Mesenchymal stem cell (in vitro differentiated cells and primary cell): ENCODE results near the gene HPN. TPM values are rescaled to one million over a fixed set of nuclear protein-coding genes. Genes with fewer than 3 reads are reported as not detected.
"Not testable (repeated sequence)": the region's sequence is repeated elsewhere in the genome, so short reads cannot be mapped to it uniquely, and the experiment has no call there.

Source experiments
- DNase-seq: peaks from one replicate; pipeline ENCODE4 v3.0.0-alpha.2; 2013
- H2AFZ ChIP-seq: one replicate; pipeline ENCODE4 v1.6.1; 2013; ENCODE audit warnings: low read depth, mild to moderate bottlenecking, control low read depth, inconsistent platforms, low read length, moderate library complexity
- H2AK5ac ChIP-seq: 2 replicates; pipeline ENCODE4 v1.6.1; 2013; ENCODE audit warnings: low read length, moderate library complexity, mild to moderate bottlenecking, inconsistent platforms; ENCODE audit not compliant: severe bottlenecking
- H2BK120ac ChIP-seq: one replicate; pipeline ENCODE4 v1.6.1; 2013; ENCODE audit warnings: low read depth, mild to moderate bottlenecking, inconsistent platforms, low read length, moderate library complexity
- H2BK12ac ChIP-seq, 2 experiments: one replicate each; pipeline ENCODE4 v1.6.1; 2013; ENCODE audit warnings: inconsistent platforms in 2 of 2, low read length in 2 of 2, mild to moderate bottlenecking in 2 of 2, moderate library complexity in 2 of 2, control low read depth in 1 of 2
- H2BK15ac ChIP-seq: one replicate; pipeline ENCODE4 v1.6.1; 2013; ENCODE audit warnings: mild to moderate bottlenecking, low read depth, inconsistent platforms; ENCODE audit not compliant: poor library complexity, severe bottlenecking
- H2BK5ac ChIP-seq: 2 replicates; pipeline ENCODE4 v1.6.1; 2013; ENCODE audit warnings: low read depth, mild to moderate bottlenecking, low read length, control low read depth, inconsistent platforms; ENCODE audit not compliant: poor library complexity, severe bottlenecking
- H3K14ac ChIP-seq, 2 experiments: one replicate each; pipeline ENCODE4 v1.6.1; 2013; ENCODE audit warnings: inconsistent platforms in 2 of 2, low read length in 2 of 2, control low read depth in 1 of 2, mild to moderate bottlenecking in 1 of 2, moderate library complexity in 1 of 2
- H3K18ac ChIP-seq, 2 experiments: one replicate each; pipeline ENCODE4 v1.6.1; 2013; ENCODE audit warnings: inconsistent platforms in 2 of 2, low read length in 2 of 2, control low read depth in 1 of 2, low read depth in 1 of 2, mild to moderate bottlenecking in 1 of 2
- H3K23ac ChIP-seq, 2 experiments: one replicate each; pipeline ENCODE4 v1.6.1; 2013; ENCODE audit warnings: inconsistent platforms in 2 of 2, low read length in 2 of 2, mild to moderate bottlenecking in 2 of 2, moderate library complexity in 2 of 2, control low read depth in 1 of 2
- H3K27ac ChIP-seq: 2 replicates; pipeline ENCODE4 v1.5.1; 2013; ENCODE audit warnings: mild to moderate bottlenecking, moderate library complexity, low read length, control low read depth, inconsistent platforms; ENCODE audit not compliant: poor library complexity, severe bottlenecking
- H3K27me3 ChIP-seq, 2 experiments: 2 replicates each; pipeline versions ENCODE4 v1.6.1 to v1.7.0; 2013; ENCODE audit warnings: low read length in 2 of 2, mild to moderate bottlenecking in 2 of 2, moderate library complexity in 2 of 2, control low read depth in 1 of 2, inconsistent platforms in 1 of 2; ENCODE audit not compliant: control insufficient read depth in 1 of 2, insufficient read depth in 1 of 2
- H3K36me3 ChIP-seq, 2 experiments: 2 replicates each; pipeline versions ENCODE4 v1.6.1 to v1.7.0; 2013; ENCODE audit warnings: low read length in 2 of 2, control low read depth in 1 of 2, inconsistent platforms in 1 of 2, low read depth in 1 of 2, mild to moderate bottlenecking in 1 of 2; ENCODE audit not compliant: insufficient read depth in 2 of 2, control insufficient read depth in 1 of 2
- H3K4ac ChIP-seq, 2 experiments: one replicate each; pipeline ENCODE4 v1.6.1; 2013; ENCODE audit warnings: inconsistent platforms in 2 of 2, low read length in 2 of 2, mild to moderate bottlenecking in 2 of 2, moderate library complexity in 2 of 2, control low read depth in 1 of 2, low read depth in 1 of 2
- H3K4me1 ChIP-seq: 2 replicates; pipeline ENCODE4 v1.6.1; 2013; ENCODE audit warnings: low read depth, low read length, control low read depth; ENCODE audit not compliant: control insufficient read depth, insufficient read depth
- H3K4me2 ChIP-seq: 2 replicates; pipeline ENCODE4 v1.6.1; 2013; ENCODE audit warnings: low read length, mild to moderate bottlenecking, inconsistent platforms; ENCODE audit not compliant: poor library complexity, severe bottlenecking
- H3K4me3 ChIP-seq, 2 experiments: 2 replicates each; pipeline versions ENCODE4 v1.5.1 to v1.7.0; 2013; ENCODE audit warnings: low read length in 2 of 2, mild to moderate bottlenecking in 2 of 2, control low read depth in 1 of 2, low read depth in 1 of 2; ENCODE audit not compliant: insufficient read depth in 1 of 2
- H3K79me1 ChIP-seq: replicated peaks from 2 replicates; pipeline ENCODE4 v1.6.1; 2013; ENCODE audit warnings: mild to moderate bottlenecking, control low read depth, low read length, inconsistent platforms; ENCODE audit not compliant: poor library complexity, severe bottlenecking
- H3K9ac ChIP-seq: 2 replicates; pipeline ENCODE4 v1.7.0; 2013; ENCODE audit warnings: mild to moderate bottlenecking, low read length, moderate library complexity
- H3K9me3 ChIP-seq: 2 replicates; pipeline ENCODE4 v1.7.0; 2013; ENCODE audit warnings: mild to moderate bottlenecking, low read length; ENCODE audit not compliant: control insufficient read depth
- H4K8ac ChIP-seq: one replicate; pipeline ENCODE4 v1.6.1; 2013; ENCODE audit warnings: inconsistent platforms, mild to moderate bottlenecking, low read length, moderate library complexity
- H4K91ac ChIP-seq: one replicate; pipeline ENCODE4 v1.6.1; 2013; ENCODE audit warnings: mild to moderate bottlenecking, low read length, inconsistent platforms
- WGBS: methylation state at CpG from one replicate; pipeline ENCODE4 v1.1.7; 2013; ENCODE audit warnings: mixed read lengths; 5-methylcytosine and 5-hydroxymethylcytosine counted together
- polyA plus RNA-seq, 2 experiments: library from polyadenylated mRNA; stranded (reverse); fragments of 200-250 nt; gene quantifications; one replicate each; pipeline ENCODE4 v1.2.3, GENCODE V29; 2013

Gene HPN
- polyA plus RNA-seq (2013, experiment 1 of 2), result 0.21 TPM
- 0.15 TPM for polyA plus RNA-seq (2013, experiment 2 of 2)

DNA sequence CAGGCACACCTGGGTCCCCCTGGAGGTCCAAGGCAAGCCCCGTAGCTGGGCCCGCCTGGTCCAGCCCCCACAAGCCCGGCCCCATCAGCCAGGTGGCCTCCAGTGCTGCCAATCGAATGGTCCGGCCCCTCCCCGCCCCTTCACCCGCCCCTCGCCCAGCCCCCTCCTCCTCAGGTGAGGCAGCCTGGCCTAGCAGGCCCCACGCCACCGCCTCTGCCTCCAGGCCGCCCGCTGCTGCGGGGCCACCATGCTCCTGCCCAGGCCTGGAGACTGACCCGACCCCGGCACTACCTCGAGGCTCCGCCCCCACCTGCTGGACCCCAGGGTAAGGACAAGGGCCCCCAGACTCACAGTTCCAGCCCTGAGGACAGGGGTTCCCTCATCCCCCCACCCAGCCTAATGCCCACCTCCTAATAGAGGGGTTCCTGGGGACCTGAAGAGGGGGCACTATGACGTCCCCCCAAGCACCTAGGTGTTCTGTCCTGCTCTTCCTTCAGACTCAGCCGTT, at the start of gene HPN:
Gene HPN, plus strand, starts transcription at position 174 of the 508 bp plus-strand sequence. CDS start 786 bp downstream, outside the sequence.
- H3K4ac ChIP-seq, result peak within 1 kb of the TSS; percentile 77 to 89
- H3K9me3 ChIP-seq, result no peaks in the 10 kb centered on the region
- peak within 1 kb of the TSS; percentile 71 for H2BK120ac ChIP-seq
- DNase-seq, result no peak
- peak within 1 kb of the TSS in 1 of 2 experiments; percentile 49 for H3K4me3 ChIP-seq
- H3K4me2 ChIP-seq, result peak within 1 kb of the TSS; percentile 47
- H3K4me1 ChIP-seq, result peaks cover 33% of the 10 kb centered on the region
- no peak within 1 kb of the TSS for H3K23ac ChIP-seq
- no peak within 1 kb of the TSS for H3K27ac ChIP-seq
- H3K18ac ChIP-seq, result peak within 1 kb of the TSS; percentile 91 to 92
- peak within 1 kb of the TSS; percentile 26 for H2AK5ac ChIP-seq
- WGBS, result 39% methylated on average over 18 of the region's 19 CpGs
- no peak within 1 kb of the TSS for H2BK5ac ChIP-seq
- H2AFZ ChIP-seq, result peak within 1 kb of the TSS; percentile 46
- peak within 1 kb of the TSS; percentile 89 for H4K8ac ChIP-seq
- peak within 1 kb of the TSS; percentile 17 for H3K9ac ChIP-seq
- peak within 1 kb of the TSS; percentile 73 to 97 for H2BK12ac ChIP-seq
- H3K14ac ChIP-seq, result peak within 1 kb of the TSS in 1 of 2 experiments; percentile 26
- peak within 1 kb of the TSS; percentile 92 for H4K91ac ChIP-seq
- no peaks in the 10 kb centered on the region for H3K79me1 ChIP-seq
- H3K27me3 ChIP-seq, result peaks cover 0 to 11% of the 10 kb centered on the region in 2 experiments
- H3K36me3 ChIP-seq, result no peaks in the 10 kb centered on the region
- peak within 1 kb of the TSS; percentile 82 for H2BK15ac ChIP-seq

DNA sequence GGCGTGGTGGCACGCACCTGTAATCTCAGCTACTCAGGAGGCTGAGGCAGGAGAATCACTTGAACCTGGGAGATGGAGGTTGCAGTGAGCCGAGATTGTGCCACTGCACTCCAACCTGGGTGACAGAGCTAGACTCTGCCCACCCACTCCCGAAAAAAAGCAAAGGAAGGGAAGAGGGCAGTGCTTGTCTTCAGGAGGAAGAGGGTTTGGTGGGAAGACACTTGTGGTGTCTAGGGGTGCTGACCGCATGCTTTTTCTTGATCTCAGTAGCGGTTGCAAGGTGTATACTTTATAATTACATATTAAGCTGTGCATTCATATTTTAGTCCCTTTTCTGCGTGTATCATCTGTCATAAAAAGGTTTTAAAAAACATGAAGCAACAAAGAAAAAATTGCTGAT, 48.9 kb upstream of the HPN start:
- H2BK120ac ChIP-seq, H3K23ac ChIP-seq, H4K91ac ChIP-seq, H3K4me2 ChIP-seq, H3K36me3 ChIP-seq, H3K9me3 ChIP-seq, H2AFZ ChIP-seq, H3K18ac ChIP-seq, H3K4ac ChIP-seq, H3K27me3 ChIP-seq, H3K4me1 ChIP-seq, H3K79me1 ChIP-seq, DNase-seq, H3K14ac ChIP-seq, H4K8ac ChIP-seq, H2AK5ac ChIP-seq, H3K4me3 ChIP-seq, H2BK15ac ChIP-seq, H3K9ac ChIP-seq, H3K27ac ChIP-seq, H2BK5ac ChIP-seq, H2BK12ac ChIP-seq: not testable (repeated sequence)
- 93% methylated on average over 4 of the region's 7 CpGs for WGBS

- Histone ChIP-seq H3K9me3 (no peaks in the 10 kb centered on the region), H2AK5ac (no peak overlapping the region), H3K36me3 (no peaks in the 10 kb centered on the region), H3K18ac (no peak overlapping the region), H3K27me3 (peaks cover 0 to 6% of the 10 kb centered on the region in 2 experiments), H2BK12ac (no peak overlapping the region), H2AFZ (no peak overlapping the region), H2BK15ac (no peak overlapping the region), H2BK120ac (no peak overlapping the region), H3K23ac (no peak overlapping the region), H3K9ac (no peak overlapping the region), H3K27ac (no peak overlapping the region), H3K4me3 (no peak overlapping the region), H3K14ac (no peak overlapping the region), H3K79me1 (no peaks in the 10 kb centered on the region), H3K4me2 (no peak overlapping the region), H3K4me1 (peaks cover 7% of the 10 kb centered on the region), H3K4ac (no peak overlapping the region), H4K91ac (no peak overlapping the region), H2BK5ac (no peak overlapping the region), H4K8ac (no peak overlapping the region)
- no peak for DNase-seq
- 79% methylated on average over 9 of the region's 9 CpGs for WGBS
These were observed 47.3 kb upstream of the HPN start for GRCh38 chr19:34994286-34994642.

GRCh38 chr19:34994643-34995541, 46.6 kb upstream of the HPN start:
- no peak overlapping the region for H3K14ac ChIP-seq
- H3K4ac ChIP-seq, result no peak overlapping the region
- H2AFZ ChIP-seq, result no peak overlapping the region
- no peak overlapping the region for H2BK5ac ChIP-seq
- no peak for DNase-seq
- no peak overlapping the region for H3K27ac ChIP-seq
- no peak overlapping the region for H2BK120ac ChIP-seq
- no peak overlapping the region for H3K23ac ChIP-seq
- no peak overlapping the region for H3K4me2 ChIP-seq
- H3K4me3 ChIP-seq, result no peak overlapping the region
- H3K27me3 ChIP-seq, result peaks cover 0 to 6% of the 10 kb centered on the region in 2 experiments
- no peak overlapping the region for H2AK5ac ChIP-seq
- H2BK15ac ChIP-seq, result no peak overlapping the region
- H3K18ac ChIP-seq, result no peak overlapping the region
- H4K91ac ChIP-seq, result no peak overlapping the region
- no peaks in the 10 kb centered on the region for H3K36me3 ChIP-seq
- no peaks in the 10 kb centered on the region for H3K79me1 ChIP-seq
- H4K8ac ChIP-seq, result no peak overlapping the region
- H2BK12ac ChIP-seq, result no peak overlapping the region
- H3K9ac ChIP-seq, result no peak overlapping the region
- H3K4me1 ChIP-seq, result peaks cover 10% of the 10 kb centered on the region
- no peaks in the 10 kb centered on the region for H3K9me3 ChIP-seq
- whole genome bisulfite sequencing, result 89% methylated on average over 16 of the region's 17 CpGs
